GM12875 (cell line): ENCODE measurements around the gene NOSTRIN.

Source experiments
- H3K4me3 ChIP-seq: one replicate; pipeline ENCODE4 v1.5.1; 2011; ENCODE audit warnings: low read depth, low read length, control low read depth
- CTCF ChIP-seq: IDR thresholded peaks from 2 replicates; pipeline ENCODE4 v1.5.1; 2011; ENCODE audit warnings: low read depth, mild to moderate bottlenecking, control low read depth, inconsistent platforms, low read length, moderate library complexity, borderline replicate concordance; ENCODE audit not compliant: insufficient read depth

Gene NOSTRIN

DNA sequence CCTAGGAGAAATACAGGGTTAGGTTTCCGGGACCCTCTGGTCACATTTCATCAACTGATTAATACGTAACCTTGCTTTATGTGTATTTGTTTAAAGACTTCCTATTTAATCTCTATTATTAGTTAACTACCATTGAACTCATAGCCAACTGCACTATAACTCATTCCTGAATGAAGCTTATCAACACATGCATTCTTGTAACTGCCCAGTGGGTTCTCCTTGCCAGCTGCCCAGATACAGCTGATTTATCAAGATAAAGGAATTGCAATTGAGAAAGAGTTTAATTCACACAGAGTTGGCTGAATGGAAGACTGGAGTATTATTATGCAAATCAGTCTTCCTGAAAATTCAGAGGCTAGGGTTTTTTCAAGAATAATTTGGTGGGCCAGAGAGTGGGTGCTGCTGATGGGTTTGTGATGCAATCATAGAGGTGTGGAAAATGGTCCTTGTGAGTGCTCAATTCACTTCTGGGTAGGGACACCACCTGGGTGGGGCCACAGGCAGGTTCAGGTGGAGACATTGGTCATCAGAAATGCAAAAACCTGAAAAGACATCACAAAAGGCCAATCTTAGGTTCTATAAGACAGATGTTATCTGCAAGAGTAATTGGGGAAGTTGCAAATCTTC is 21.1 kb upstream of the NOSTRIN start:
- H3K4me3 ChIP-seq, result no peak overlapping the region
- TF ChIP-seq CTCF, result no peak

DNA sequence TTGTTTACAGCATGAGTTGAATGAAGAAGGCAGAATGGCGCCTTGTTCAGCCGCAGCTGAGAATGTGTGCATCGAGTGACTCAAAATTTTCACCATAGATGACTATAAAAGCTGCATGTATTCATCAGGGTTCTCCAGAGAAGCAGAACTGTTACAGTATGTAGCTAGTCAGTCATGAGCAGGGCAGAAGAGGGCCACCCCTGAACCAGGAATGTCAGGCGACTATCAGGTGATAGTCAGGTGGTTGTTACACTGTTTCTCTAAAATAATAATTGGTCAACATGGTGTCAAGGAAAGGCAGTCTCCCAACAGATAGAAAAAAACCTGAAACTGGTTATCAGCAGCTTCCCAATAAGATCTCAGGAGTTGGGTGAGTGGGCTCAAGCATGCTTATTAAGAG is 20.2 kb upstream of the NOSTRIN start:
- H3K4me3 ChIP-seq, result no peak overlapping the region
- no peak for TF ChIP-seq CTCF

GRCh38 chr2:168784993-168785392 is 17.4 kb upstream of the NOSTRIN start:
- no peak overlapping the region for H3K4me3 ChIP-seq
- no peak for TF ChIP-seq CTCF

- no peak for TF ChIP-seq CTCF
- H3K4me3 ChIP-seq, result no peak overlapping the region
Observed at GRCh38 chr2:168787098-168787781, 15.2 kb upstream of the NOSTRIN start.

DNA sequence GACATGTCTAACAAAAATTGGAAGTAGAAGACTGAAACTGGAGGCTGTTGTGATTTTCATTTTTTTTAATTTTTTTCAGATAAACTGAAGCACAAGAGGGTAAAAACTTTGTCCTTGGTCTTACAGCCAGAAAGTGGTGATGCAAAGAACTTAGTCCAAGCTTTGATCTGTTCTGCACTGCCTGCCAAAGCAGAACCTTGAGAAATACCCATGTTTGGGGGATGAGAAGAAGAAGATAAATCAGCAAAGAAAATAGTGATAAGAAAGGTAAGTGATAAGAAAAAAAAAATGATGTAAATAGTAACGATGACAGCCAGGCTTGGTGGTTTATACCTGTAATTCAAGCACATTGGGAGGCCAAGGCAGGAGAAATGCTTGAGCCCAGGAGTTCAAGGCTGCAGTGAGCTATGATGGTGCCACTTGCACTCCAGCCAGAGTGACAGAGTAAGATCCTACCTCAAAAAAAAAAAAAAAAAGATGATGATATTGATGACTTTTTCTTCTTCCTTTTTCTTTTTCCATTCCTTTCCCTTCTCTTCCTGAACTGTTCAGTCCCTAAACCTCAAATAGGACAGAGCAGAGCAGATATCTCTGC is 14.6 kb upstream of the NOSTRIN start:
- no peak overlapping the region for H3K4me3 ChIP-seq
- TF ChIP-seq CTCF, result no peak

DNA sequence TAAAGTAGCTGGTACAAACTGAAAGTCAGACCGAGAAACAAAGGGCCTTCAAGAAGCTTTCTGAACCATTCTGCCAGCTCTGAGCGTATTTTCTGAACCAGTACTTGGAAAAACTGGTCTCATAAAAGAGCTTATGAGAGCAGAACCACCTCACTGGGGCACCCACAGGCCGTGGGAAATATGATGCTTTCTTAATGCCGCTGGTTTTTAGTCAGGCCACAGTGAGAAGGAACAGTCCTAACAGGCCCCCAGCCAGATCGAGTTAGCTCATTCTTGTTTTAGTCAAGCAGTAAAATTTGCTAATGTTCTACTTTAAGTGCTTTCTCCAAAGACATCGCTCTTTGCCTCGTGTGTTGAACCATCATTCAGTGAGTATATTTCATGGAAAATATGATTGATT is 12.7 kb upstream of the NOSTRIN start:
- no peak overlapping the region for H3K4me3 ChIP-seq
- no peak for TF ChIP-seq CTCF
